IPS-18c (cell line): ENCODE data around the gene MAPKBP1.
"Not testable (repeated sequence)": the region's sequence is repeated elsewhere in the genome, so short reads cannot be mapped to it uniquely, and the experiment has no call there.

Source experiments
- H3K4me3 ChIP-seq: 2 replicates; pipeline ENCODE4 v1.7.0; 2013; ENCODE audit warnings: low read depth, mild to moderate bottlenecking, low read length, moderate library complexity; ENCODE audit not compliant: insufficient read depth
- H3K9me3 ChIP-seq: one replicate; pipeline ENCODE4 v1.6.1; 2013; ENCODE audit warnings: mild to moderate bottlenecking, low read length, moderate library complexity; ENCODE audit not compliant: control insufficient read depth, insufficient read depth

Gene MAPKBP1

GRCh38 chr15:41831291-41831690 is 57.0 kb downstream of the MAPKBP1 start:
- H3K9me3 ChIP-seq, H3K4me3 ChIP-seq: not testable (repeated sequence)

- H3K4me3 ChIP-seq, result no peak overlapping the region
- H3K9me3 ChIP-seq, result peaks cover 3% of the 10 kb centered on the region
These were observed 57.9 kb downstream of the MAPKBP1 start for GRCh38 chr15:41832208-41832607.

GRCh38 chr15:41832875-41833274 is 58.6 kb downstream of the MAPKBP1 start:
- H3K9me3 ChIP-seq, result peaks cover 3% of the 10 kb centered on the region
- H3K4me3 ChIP-seq, result no peak overlapping the region

- no peak overlapping the region for H3K4me3 ChIP-seq
These were observed 59.8 kb downstream of the MAPKBP1 start for GRCh38 chr15:41834096-41834495.

GRCh38 chr15:41836073-41836472 is 61.8 kb downstream of the MAPKBP1 start:
- Histone ChIP-seq H3K9me3 (peaks cover 3% of the 10 kb centered on the region), H3K4me3 (no peak overlapping the region)

More at GRCh38 chr15:41834096-41834495, 59.8 kb downstream of the MAPKBP1 start:
- H3K9me3 ChIP-seq, result peaks cover 3% of the 10 kb centered on the region

GRCh38 chr15:41836713-41837454 is 62.6 kb downstream of the MAPKBP1 start:
- H3K9me3 ChIP-seq, result no peaks in the 10 kb centered on the region
- no peak overlapping the region for H3K4me3 ChIP-seq

GRCh38 chr15:41838400-41838897 is 64.2 kb downstream of the MAPKBP1 start, which contains the start of gene PLA2G4B:
TSS of gene PLA2G4B (plus strand) at chr15:41838847. CDS start at chr15:41838914, 67 bp downstream.
- no peak within 1 kb of the TSS for H3K4me3 ChIP-seq

GRCh38 chr15:41839781-41840491 is 65.7 kb downstream of the MAPKBP1 start:
- Histone ChIP-seq H3K4me3 (no peak overlapping the region), H3K9me3 (no peaks in the 10 kb centered on the region)

More at GRCh38 chr15:41838400-41838897, 64.2 kb downstream of the MAPKBP1 start, which contains the start of gene PLA2G4B:
- no peaks in the 10 kb centered on the region for H3K9me3 ChIP-seq

- Histone ChIP-seq H3K4me3 (no peak overlapping the region), H3K9me3 (no peaks in the 10 kb centered on the region)
These were observed 66.4 kb downstream of the MAPKBP1 start for GRCh38 chr15:41840673-41841072.

- H3K9me3 ChIP-seq, result no peaks in the 10 kb centered on the region
- H3K4me3 ChIP-seq, result no peak overlapping the region
These were observed 66.8 kb downstream of the MAPKBP1 start for GRCh38 chr15:41841131-41841530.

GRCh38 chr15:41842229-41842628 is 67.9 kb downstream of the MAPKBP1 start:
- Histone ChIP-seq H3K4me3 (no peak overlapping the region), H3K9me3 (no peaks in the 10 kb centered on the region)

- no peak overlapping the region for H3K4me3 ChIP-seq
- no peaks in the 10 kb centered on the region for H3K9me3 ChIP-seq
These were observed 69.3 kb downstream of the MAPKBP1 start for GRCh38 chr15:41843571-41843970.

GRCh38 chr15:41844814-41845213 is 70.5 kb downstream of the MAPKBP1 start:
- no peaks in the 10 kb centered on the region for H3K9me3 ChIP-seq
- H3K4me3 ChIP-seq, result no peak overlapping the region

- H3K9me3 ChIP-seq, result no peaks in the 10 kb centered on the region
- no peak overlapping the region for H3K4me3 ChIP-seq
These were observed 72.9 kb downstream of the MAPKBP1 start for GRCh38 chr15:41847206-41847605.

GRCh38 chr15:41847981-41848380 is 73.7 kb downstream of the MAPKBP1 start:
- H3K9me3 ChIP-seq, result no peaks in the 10 kb centered on the region
- H3K4me3 ChIP-seq, result no peak overlapping the region

- no peak overlapping the region for H3K4me3 ChIP-seq
These were observed 74.3 kb downstream of the MAPKBP1 start for GRCh38 chr15:41848631-41849030.

GRCh38 chr15:41849204-41849603 is 74.9 kb downstream of the MAPKBP1 start:
- no peak overlapping the region for H3K4me3 ChIP-seq
- no peaks in the 10 kb centered on the region for H3K9me3 ChIP-seq

More at GRCh38 chr15:41848631-41849030, 74.3 kb downstream of the MAPKBP1 start:
- H3K9me3 ChIP-seq, result no peaks in the 10 kb centered on the region

GRCh38 chr15:41849861-41850260 is 75.6 kb downstream of the MAPKBP1 start:
- Histone ChIP-seq H3K9me3 (no peaks in the 10 kb centered on the region), H3K4me3 (no peak overlapping the region)
